Thoracic aorta endothelial cell (primary cell): ENCODE data around the gene LMO4. TPM values are rescaled to one million over a fixed set of nuclear protein-coding genes. Genes with fewer than 3 reads are reported as not detected.

Source experiments
- total RNA-seq: library from RNA; depleted of rRNA; stranded (reverse); fragments of >200 nt; gene quantifications from 2 replicates; pipeline ENCODE4 v1.2.3, GENCODE V29; 2012

Gene LMO4
- 12.0 and 21.6 TPM in 2 replicates for total RNA-seq

GRCh38 chr1:87328272-87329050 is at the start of gene LMO4:
Gene LMO4, plus strand, starts transcription at chr1:87328880. Its CDS starts 3,136 bp downstream, at chr1:87332016.

